ENCODE data around the gene AZIN2. TPM values are rescaled to one million over a fixed set of nuclear protein-coding genes. Genes with fewer than 3 reads are reported as not detected.
A peak's percentile ranks its signal among the peaks of the same experiment; 100 is the strongest.
"Not testable (repeated sequence)": the region's sequence is repeated elsewhere in the genome, so short reads cannot be mapped to it uniquely, and the experiment has no call there.

The AZIN2 gene
- total and polyA plus RNA-seq, 2 donors, result 1.7 to 4.2 TPM

- no peaks in the 10 kb centered on the region for H3K27me3 ChIP-seq (ENCODE audit: control insufficient read depth in 2 of 2, insufficient read depth in 1 of 2, low read length in 1 of 2)
- DNase-seq (ENCODE audit: low read depth in 6 of 9, low spot score in 9 of 9), result no peak
- no peak overlapping the region for H3K4me3 ChIP-seq (ENCODE audit: low read length in 2 of 2)
- H3K9me3 ChIP-seq (ENCODE audit: control insufficient read depth in 2 of 2, insufficient read depth in 1 of 2, low read length in 1 of 2), result no peaks in the 10 kb centered on the region
- peak overlapping the region in 1 of 2 donors; percentile 41 for H3K27ac ChIP-seq (ENCODE audit: low read depth in 1 of 2, low read length in 1 of 2)
- H3K4me1 ChIP-seq (ENCODE audit: control insufficient read depth in 2 of 2, insufficient read depth in 2 of 2, low read length in 2 of 2), result peaks cover 15 to 40% of the 10 kb centered on the region in 2 donors
- H3K36me3 ChIP-seq (ENCODE audit: control insufficient read depth in 2 of 2, insufficient read depth in 2 of 2, low read length in 1 of 2), result no peaks in the 10 kb centered on the region
- 98% methylated on average over 3 of the region's 3 CpGs for WGBS
Measured at GRCh38 chr1:33097137-33097611, 16.2 kb downstream of the AZIN2 start.

- no peaks in the 10 kb centered on the region for H3K9me3 ChIP-seq (ENCODE audit: control insufficient read depth in 2 of 2, insufficient read depth in 1 of 2, low read length in 1 of 2)
- 77% methylated on average over 4 of the region's 4 CpGs for WGBS
- no peak for DNase-seq (ENCODE audit: low read depth in 6 of 9, low spot score in 9 of 9)
- H3K27me3 ChIP-seq (ENCODE audit: control insufficient read depth in 2 of 2, insufficient read depth in 1 of 2, low read length in 1 of 2), result no peaks in the 10 kb centered on the region
- H3K27ac ChIP-seq (ENCODE audit: low read depth in 1 of 2, low read length in 1 of 2), result peak overlapping the region in 1 of 2 donors; percentile 41
- H3K4me3 ChIP-seq (ENCODE audit: low read length in 2 of 2), result no peak overlapping the region
- H3K36me3 ChIP-seq (ENCODE audit: control insufficient read depth in 2 of 2, insufficient read depth in 2 of 2, low read length in 1 of 2), result no peaks in the 10 kb centered on the region
- H3K4me1 ChIP-seq (ENCODE audit: control insufficient read depth in 2 of 2, insufficient read depth in 2 of 2, low read length in 2 of 2), result peaks cover 15 to 40% of the 10 kb centered on the region in 2 donors
Measured at GRCh38 chr1:33097762-33098161, 16.8 kb downstream of the AZIN2 start.

- no peaks in the 10 kb centered on the region for H3K9me3 ChIP-seq (ENCODE audit: control insufficient read depth in 2 of 2, insufficient read depth in 1 of 2, low read length in 1 of 2)
- no peaks in the 10 kb centered on the region for H3K36me3 ChIP-seq (ENCODE audit: control insufficient read depth in 2 of 2, insufficient read depth in 2 of 2, low read length in 1 of 2)
- no peak overlapping the region for H3K4me3 ChIP-seq (ENCODE audit: low read length in 2 of 2)
- H3K27ac ChIP-seq (ENCODE audit: low read depth in 1 of 2, low read length in 1 of 2), result peak overlapping the region in 1 of 2 donors; percentile 2
- DNase-seq (ENCODE audit: low read depth in 6 of 9, low spot score in 9 of 9), result no peak
- H3K27me3 ChIP-seq (ENCODE audit: control insufficient read depth in 2 of 2, insufficient read depth in 1 of 2, low read length in 1 of 2), result no peaks in the 10 kb centered on the region
- H3K4me1 ChIP-seq (ENCODE audit: control insufficient read depth in 2 of 2, insufficient read depth in 2 of 2, low read length in 2 of 2), result peaks cover 15 to 40% of the 10 kb centered on the region in 2 donors
Measured at GRCh38 chr1:33098371-33098770, 17.4 kb downstream of the AZIN2 start.

GRCh38 chr1:33099290-33100118 is 18.6 kb downstream of the AZIN2 start:
- H3K9me3 ChIP-seq (ENCODE audit: control insufficient read depth in 2 of 2, insufficient read depth in 1 of 2, low read length in 1 of 2), result no peaks in the 10 kb centered on the region
- H3K4me1 ChIP-seq (ENCODE audit: control insufficient read depth in 2 of 2, insufficient read depth in 2 of 2, low read length in 2 of 2), result peaks cover 15 to 40% of the 10 kb centered on the region in 2 donors
- peak overlapping the region; percentile 80 to 85 for H3K27ac ChIP-seq (ENCODE audit: low read depth in 1 of 2, low read length in 1 of 2)
- WGBS, result 11% methylated on average over 13 of the region's 13 CpGs
- H3K4me3 ChIP-seq (ENCODE audit: low read length in 2 of 2), result peak overlapping the region; percentile 10 to 28
- DNase-seq (ENCODE audit: low read depth in 6 of 9, low spot score in 9 of 9), result peak; percentile 59 to 92 (median 73)
- no peaks in the 10 kb centered on the region for H3K36me3 ChIP-seq (ENCODE audit: control insufficient read depth in 2 of 2, insufficient read depth in 2 of 2, low read length in 1 of 2)
- H3K27me3 ChIP-seq (ENCODE audit: control insufficient read depth in 2 of 2, insufficient read depth in 1 of 2, low read length in 1 of 2), result no peaks in the 10 kb centered on the region

GRCh38 chr1:33100119-33100415 is 19.1 kb downstream of the AZIN2 start:
- 96% methylated on average over 4 of the region's 4 CpGs for WGBS
- H3K27ac ChIP-seq (ENCODE audit: low read depth in 1 of 2, low read length in 1 of 2), result peak overlapping the region in 1 of 2 donors; percentile 80
- H3K4me1 ChIP-seq (ENCODE audit: control insufficient read depth in 2 of 2, insufficient read depth in 2 of 2, low read length in 2 of 2), result peaks cover 15 to 40% of the 10 kb centered on the region in 2 donors
- not testable (repeated sequence) for H3K4me3 ChIP-seq (ENCODE audit: low read length in 2 of 2); H3K36me3 ChIP-seq (ENCODE audit: control insufficient read depth in 2 of 2, insufficient read depth in 2 of 2, low read length in 1 of 2); DNase-seq (ENCODE audit: low read depth in 6 of 9, low spot score in 9 of 9); H3K9me3 ChIP-seq (ENCODE audit: control insufficient read depth in 2 of 2, insufficient read depth in 1 of 2, low read length in 1 of 2); H3K27me3 ChIP-seq (ENCODE audit: control insufficient read depth in 2 of 2, insufficient read depth in 1 of 2, low read length in 1 of 2)

GRCh38 chr1:33110477-33110876 is 29.5 kb downstream of the AZIN2 start:
- no peaks in the 10 kb centered on the region for H3K36me3 ChIP-seq (ENCODE audit: control insufficient read depth in 2 of 2, insufficient read depth in 2 of 2, low read length in 1 of 2)
- DNase-seq (ENCODE audit: low read depth in 6 of 9, low spot score in 9 of 9), result no peak
- H3K27ac ChIP-seq (ENCODE audit: low read depth in 1 of 2, low read length in 1 of 2), result no peak overlapping the region
- no peaks in the 10 kb centered on the region for H3K27me3 ChIP-seq (ENCODE audit: control insufficient read depth in 2 of 2, insufficient read depth in 1 of 2, low read length in 1 of 2)
- H3K4me1 ChIP-seq (ENCODE audit: control insufficient read depth in 2 of 2, insufficient read depth in 2 of 2, low read length in 2 of 2), result no peaks in the 10 kb centered on the region
- no peak overlapping the region for H3K4me3 ChIP-seq (ENCODE audit: low read length in 2 of 2)
- peaks cover 0 to 3% of the 10 kb centered on the region in 2 donors for H3K9me3 ChIP-seq (ENCODE audit: control insufficient read depth in 2 of 2, insufficient read depth in 1 of 2, low read length in 1 of 2)

- Histone ChIP-seq H3K4me3 (ENCODE audit: low read length in 2 of 2) (no peak overlapping the region), H3K9me3 (ENCODE audit: control insufficient read depth in 2 of 2, insufficient read depth in 1 of 2, low read length in 1 of 2) (peaks cover 0 to 3% of the 10 kb centered on the region in 2 donors), H3K27me3 (ENCODE audit: control insufficient read depth in 2 of 2, insufficient read depth in 1 of 2, low read length in 1 of 2) (no peaks in the 10 kb centered on the region), H3K36me3 (ENCODE audit: control insufficient read depth in 2 of 2, insufficient read depth in 2 of 2, low read length in 1 of 2) (no peaks in the 10 kb centered on the region), H3K27ac (ENCODE audit: low read depth in 1 of 2, low read length in 1 of 2) (no peak overlapping the region), H3K4me1 (ENCODE audit: control insufficient read depth in 2 of 2, insufficient read depth in 2 of 2, low read length in 2 of 2) (no peaks in the 10 kb centered on the region)
- WGBS, result 65% methylated on average over 3 of the region's 3 CpGs
- DNase-seq (ENCODE audit: low read depth in 6 of 9, low spot score in 9 of 9), result no peak
Measured at GRCh38 chr1:33111965-33112364, 31.0 kb downstream of the AZIN2 start.

- no peak for DNase-seq (ENCODE audit: low read depth in 6 of 9, low spot score in 9 of 9)
- over 99% methylated on average over 13 of the region's 13 CpGs for WGBS
- H3K27me3 ChIP-seq (ENCODE audit: control insufficient read depth in 2 of 2, insufficient read depth in 1 of 2, low read length in 1 of 2), result peaks cover 0 to 3% of the 10 kb centered on the region in 2 donors
- H3K4me1 ChIP-seq (ENCODE audit: control insufficient read depth in 2 of 2, insufficient read depth in 2 of 2, low read length in 2 of 2), result no peaks in the 10 kb centered on the region
- no peaks in the 10 kb centered on the region for H3K9me3 ChIP-seq (ENCODE audit: control insufficient read depth in 2 of 2, insufficient read depth in 1 of 2, low read length in 1 of 2)
- H3K27ac ChIP-seq (ENCODE audit: low read depth in 1 of 2, low read length in 1 of 2), result no peak overlapping the region
- no peaks in the 10 kb centered on the region for H3K36me3 ChIP-seq (ENCODE audit: control insufficient read depth in 2 of 2, insufficient read depth in 2 of 2, low read length in 1 of 2)
- H3K4me3 ChIP-seq (ENCODE audit: low read length in 2 of 2), result no peak overlapping the region
Measured at GRCh38 chr1:33117440-33118085, 36.6 kb downstream of the AZIN2 start.

GRCh38 chr1:33118274-33118673 is 37.3 kb downstream of the AZIN2 start:
- WGBS, result 94% methylated on average over 4 of the region's 4 CpGs
- no peaks in the 10 kb centered on the region for H3K36me3 ChIP-seq (ENCODE audit: control insufficient read depth in 2 of 2, insufficient read depth in 2 of 2, low read length in 1 of 2)
- no peaks in the 10 kb centered on the region for H3K4me1 ChIP-seq (ENCODE audit: control insufficient read depth in 2 of 2, insufficient read depth in 2 of 2, low read length in 2 of 2)
- H3K27ac ChIP-seq (ENCODE audit: low read depth in 1 of 2, low read length in 1 of 2), result no peak overlapping the region
- DNase-seq (ENCODE audit: low read depth in 6 of 9, low spot score in 9 of 9), result no peak
- no peaks in the 10 kb centered on the region for H3K9me3 ChIP-seq (ENCODE audit: control insufficient read depth in 2 of 2, insufficient read depth in 1 of 2, low read length in 1 of 2)
- H3K4me3 ChIP-seq (ENCODE audit: low read length in 2 of 2), result no peak overlapping the region
- peaks cover 0 to 3% of the 10 kb centered on the region in 2 donors for H3K27me3 ChIP-seq (ENCODE audit: control insufficient read depth in 2 of 2, insufficient read depth in 1 of 2, low read length in 1 of 2)
